SIG-M5 (cell line): Measurements from ENCODE around the gene GRAMD4.

Experiments used
- DNase-seq: peaks from one replicate; lab custom pipeline; 2025; lab: John Stamatoyannopoulos, UW

Gene GRAMD4

GRCh38 chr22:46673662-46674236 lies 53.6 kb downstream of the GRAMD4 start:
- DNase-seq: no peak

- no peak for DNase-seq
Observed at GRCh38 chr22:46674367-46674781, 54.2 kb downstream of the GRAMD4 start.

- no peak for DNase-seq
Observed at GRCh38 chr22:46674906-46675305, 54.7 kb downstream of the GRAMD4 start.

- DNase-seq: no peak
Observed at GRCh38 chr22:46675479-46675878, 55.3 kb downstream of the GRAMD4 start.

GRCh38 chr22:46675938-46676337 lies 55.8 kb downstream of the GRAMD4 start:
- DNase-seq: no peak

- DNase-seq: no peak
Observed at GRCh38 chr22:46676479-46676878, 56.3 kb downstream of the GRAMD4 start.

- DNase-seq: no peak
Observed at GRCh38 chr22:46676881-46677280, 56.7 kb downstream of the GRAMD4 start.

- no peak for DNase-seq
Observed at GRCh38 chr22:46677323-46678002, 57.3 kb downstream of the GRAMD4 start.

GRCh38 chr22:46678003-46678657 lies 57.9 kb downstream of the GRAMD4 start:
- DNase-seq: no peak

- DNase-seq: no peak
Observed at GRCh38 chr22:46678785-46679700, 58.9 kb downstream of the GRAMD4 start.

GRCh38 chr22:46679706-46680269 lies 59.6 kb downstream of the GRAMD4 start:
- no peak for DNase-seq

GRCh38 chr22:46681010-46681409 lies 60.8 kb downstream of the GRAMD4 start:
- no peak for DNase-seq

- no peak for DNase-seq
Observed at GRCh38 chr22:46682011-46682731, 62.0 kb downstream of the GRAMD4 start.

- DNase-seq: no peak
Observed at GRCh38 chr22:46684706-46685105, 64.5 kb downstream of the GRAMD4 start.

GRCh38 chr22:46686221-46687047 lies 66.2 kb downstream of the GRAMD4 start:
- no peak for DNase-seq

- DNase-seq: no peak
Observed at GRCh38 chr22:46687048-46687444, 66.9 kb downstream of the GRAMD4 start.

- DNase-seq: no peak
Observed at GRCh38 chr22:46687460-46687859, 67.3 kb downstream of the GRAMD4 start.

- DNase-seq: no peak
Observed at GRCh38 chr22:46688949-46689348, 68.8 kb downstream of the GRAMD4 start.

- no peak for DNase-seq
Observed at GRCh38 chr22:46690146-46690545, 70.0 kb downstream of the GRAMD4 start.

- no peak for DNase-seq
Observed at GRCh38 chr22:46691571-46691970, 71.4 kb downstream of the GRAMD4 start.
